Endothelial cell of umbilical vein (primary cell): ENCODE measurements around the gene ANKH. TPM values are rescaled to one million over a fixed set of nuclear protein-coding genes. Genes with fewer than 3 reads are reported as not detected.

Source experiments
- BruUV-seq: library from RNA; stranded (reverse); fragments of 400-500 nt; replicated peaks from 2 replicates; lab custom pipeline; 2021; lab: Mats Ljungman, UMichigan
- CTCF ChIA-PET: fragments of 300-600, 350-600 bp; sonication (Branson Sonifier 250); formaldehyde crosslinking; loops from one replicate; lab custom pipeline; 2021; ENCODE audit warnings: antibody characterized with exemption, inconsistent platforms; lab: Charles Lee
- POLR2A ChIA-PET: fragments of 300-600, 350-600 bp; sonication (Branson Sonifier 250); formaldehyde crosslinking; loops from one replicate; lab custom pipeline; 2021; ENCODE audit warnings: antibody characterized with exemption, inconsistent platforms; lab: Charles Lee
- DNase-seq: peaks from one replicate; pipeline ENCODE4 v3.0.0-alpha.2; 2011; ENCODE audit warnings: low read depth, low spot score
- FAIRE-seq: peaks from 2 replicates; lab custom pipeline; 2011; peaks lifted over from hg19 to GRCh38; lab: Jason Lieb, UNC
- H2AFZ ChIP-seq: 2 replicates; pipeline ENCODE4 v1.6.0; 2012; ENCODE audit warnings: low read depth, low read length, control low read depth, inconsistent platforms
- H3K27ac ChIP-seq: 2 replicates; pipeline ENCODE4 v1.5.1; 2011; ENCODE audit warnings: low read depth, mild to moderate bottlenecking, control low read depth, low read length, moderate library complexity; ENCODE audit not compliant: insufficient read depth
- H3K27me3 ChIP-seq, 2 experiments: 2 replicates each; pipeline versions ENCODE4 v1.6.0 to v1.6.1; 2011; ENCODE audit warnings: low read length in 2 of 2, mixed read lengths in 1 of 2; ENCODE audit not compliant: control insufficient read depth in 2 of 2, insufficient read depth in 2 of 2
- H3K36me3 ChIP-seq, 2 experiments: 2 replicates in 1 of 2; 3 replicates in 1 of 2; pipeline ENCODE4 v1.5.1; 2011; ENCODE audit warnings: low read length in 2 of 2, mild to moderate bottlenecking in 1 of 2, moderate library complexity in 1 of 2; ENCODE audit not compliant: control insufficient read depth in 2 of 2, insufficient read depth in 2 of 2; ENCODE audit errors: extremely low read depth in 1 of 2
- H3K4me1 ChIP-seq: 3 replicates; pipeline ENCODE4 v1.5.1; 2011; ENCODE audit warnings: mild to moderate bottlenecking, low read length; ENCODE audit not compliant: control insufficient read depth, insufficient read depth; ENCODE audit errors: extremely low read depth
- H3K4me2 ChIP-seq: 2 replicates; pipeline ENCODE4 v1.6.1; 2011; ENCODE audit warnings: low read length, control low read depth, mixed read lengths; ENCODE audit not compliant: insufficient read depth
- H3K4me3 ChIP-seq, 3 experiments: fragments of 200-600 bp in 1 of 3; sonication (generic), shearing (Covaris generic) in 1 of 3; replicated peaks in 1 of 3; 2 replicates each; pipeline ENCODE4 v1.5.1; 2011 to 2016; ENCODE audit warnings: control low read depth in 3 of 3, low read length in 3 of 3, mild to moderate bottlenecking in 2 of 3, inconsistent platforms in 1 of 3, low read depth in 1 of 3, moderate library complexity in 1 of 3; ENCODE audit not compliant: insufficient read depth in 1 of 3
- H3K79me2 ChIP-seq: 2 replicates; pipeline ENCODE4 v1.6.0; 2012; ENCODE audit warnings: low read length, inconsistent platforms; ENCODE audit not compliant: control insufficient read depth, insufficient read depth
- H3K9ac ChIP-seq: replicated peaks from 2 replicates; pipeline ENCODE3; 2011; ENCODE audit warnings: low read length, control low read depth; ENCODE audit not compliant: insufficient read depth; ENCODE audit errors: extremely low read depth
- H3K9me1 ChIP-seq: replicated peaks from 3 replicates; pipeline ENCODE4 v1.6.0; 2011; ENCODE audit warnings: mild to moderate bottlenecking, low read length; ENCODE audit not compliant: control insufficient read depth, insufficient read depth; ENCODE audit errors: extremely low read depth
- H3K9me3 ChIP-seq: replicated peaks from 2 replicates; pipeline ENCODE4 v1.5.1; 2012; ENCODE audit warnings: low read length, inconsistent platforms; ENCODE audit not compliant: control insufficient read depth, insufficient read depth
- H4K20me1 ChIP-seq: replicated peaks from 2 replicates; pipeline ENCODE3; 2011; ENCODE audit warnings: mild to moderate bottlenecking, low read length; ENCODE audit not compliant: control insufficient read depth, insufficient read depth; ENCODE audit errors: extremely low read depth
- EZH2 ChIP-seq: IDR thresholded peaks from 2 replicates; pipeline ENCODE4 v1.6.1; 2012; ENCODE audit warnings: borderline replicate concordance, low read depth, mild to moderate bottlenecking, moderate library complexity, low read length, inconsistent platforms; ENCODE audit not compliant: severe bottlenecking
- FOS ChIP-seq: IDR thresholded peaks from 2 replicates; pipeline ENCODE4 v1.6.1; 2011; ENCODE audit warnings: mild to moderate bottlenecking, low read length, moderate library complexity, borderline replicate concordance; ENCODE audit not compliant: insufficient read depth
- GATA2 ChIP-seq: IDR thresholded peaks from 2 replicates; pipeline ENCODE4 v1.7.0; 2011; ENCODE audit warnings: low read depth, mild to moderate bottlenecking, moderate library complexity, mixed read lengths, low read length; ENCODE audit not compliant: insufficient read length, insufficient read depth
- JUN ChIP-seq: IDR thresholded peaks from 2 replicates; pipeline ENCODE4 v1.6.1; 2011; ENCODE audit warnings: borderline replicate concordance, low read depth; ENCODE audit not compliant: insufficient read length, insufficient read depth
- MAX ChIP-seq: IDR thresholded peaks from 2 replicates; pipeline ENCODE4 v1.6.1; 2011; ENCODE audit not compliant: insufficient read depth, insufficient read length
- MYC ChIP-seq: IDR thresholded peaks from one replicate; pipeline ENCODE4 v1.6.1; 2011; ENCODE audit warnings: mild to moderate bottlenecking, low read depth, low read length
- POLR2A ChIP-seq: IDR thresholded peaks from 2 replicates; pipeline ENCODE4 v1.6.1; 2012; ENCODE audit warnings: low read depth, mild to moderate bottlenecking, control low read depth, low read length
- POLR2AphosphoS5 ChIP-seq: IDR thresholded peaks from 2 replicates; pipeline ENCODE4 v1.6.1; 2012; ENCODE audit warnings: low read depth, mild to moderate bottlenecking, control low read depth, low read length, moderate library complexity; ENCODE audit not compliant: insufficient read depth
- dilution Hi-C: fragments of 300-500 bp; cut with MboI; formaldehyde crosslinking; loops from one replicate; pipeline ENCODE4 v1.15.0; 2019; ENCODE audit warnings: low sequenced_read_pairs; ENCODE audit not compliant: extremely low pct_ligation_motif_present
- intact Hi-C: fragments of 100-400 bp; cut with micrococcal nuclease; formaldehyde crosslinking; loops from one replicate; pipeline ENCODE4 v1.10.0; 2022
- polyA plus RNA-seq, 4 experiments: library from polyadenylated mRNA; depleted of rRNA in 3 of 4; stranded (reverse) in 3 of 4; unstranded in 1 of 4; fragments of >200 nt; gene quantifications; 2 replicates each; pipeline versions ENCODE4 v1.2.1 to v1.2.3, GENCODE V29; 2011 to 2012; ENCODE audit warnings: missing spikeins in 1 of 4
- total RNA-seq: library from RNA; stranded (reverse); gene quantifications from 2 replicates; pipeline ENCODE4 v1.2.3, GENCODE V29; 2021
- TF ChIP-seq, protein P1 (sequence below), 2 donors: IDR thresholded peaks; 1 replicate in 1 of 2; 2 replicates in 1 of 2; pipeline ENCODE4 v1.5.1; 2011; ENCODE audit warnings: low read length in 2 of 2, mild to moderate bottlenecking in 2 of 2, moderate library complexity in 2 of 2, control low read depth in 1 of 2, inconsistent platforms in 1 of 2, low read depth in 1 of 2; ENCODE audit not compliant: insufficient read depth in 1 of 2; ENCODE audit errors: extremely low read depth in 1 of 2

Gene ANKH
- total and polyA plus RNA-seq, 2 donors (not counting 3 experiments of a cell fraction or from before 2014, with no cell fraction given): 12.7 to 31.4 TPM

DNA sequence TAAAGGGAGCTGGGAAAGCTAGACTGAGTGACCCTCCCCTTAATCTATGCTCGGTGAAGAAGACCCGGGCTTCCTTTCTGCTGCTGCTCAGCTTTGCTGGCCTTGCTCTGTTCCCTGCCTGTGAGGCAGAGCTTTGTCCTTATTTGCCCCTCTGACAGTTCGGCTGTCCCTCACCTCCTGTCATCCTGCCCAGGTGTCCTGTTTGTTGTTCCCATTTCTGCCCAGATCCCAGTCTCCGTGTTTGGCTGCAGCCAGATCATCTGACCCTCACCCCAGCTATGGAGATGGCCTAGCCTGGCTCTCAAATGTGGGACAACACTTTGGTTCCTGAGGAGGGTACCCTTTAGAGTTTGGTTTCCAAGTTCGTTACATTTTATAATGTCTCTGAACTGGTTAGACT, 186.8 kb downstream of the ANKH start:
- POLR2A ChIA-PET: no interaction called here
- dilution Hi-C loops (no loop called here), intact Hi-C loops (loop anchor here (1.0 kb wide), 3 partner anchors 43 to 330 kb away; no protein-coding TSS in a partner anchor)
- FAIRE-seq (no peak), DNase-seq (no peak)
- Histone ChIP-seq H3K4me3 (no peak overlapping the region), H3K9me1 (no peaks in the 10 kb centered on the region), H3K9ac (no peak overlapping the region), H4K20me1 (no peaks in the 10 kb centered on the region), H3K9me3 (no peaks in the 10 kb centered on the region), H3K4me2 (no peak overlapping the region), H3K27me3 (no peaks in the 10 kb centered on the region), H2AFZ (no peak overlapping the region), H3K36me3 (peaks cover 11 to 28% of the 10 kb centered on the region in 2 experiments), H3K27ac (no peak overlapping the region), H3K79me2 (no peaks in the 10 kb centered on the region), H3K4me1 (no peaks in the 10 kb centered on the region)
- CTCF ChIA-PET: interaction anchor here (0.6 to 4.5 kb wide), 13 partner anchors 10 to 1974 kb away, joined by 3 to 94 read pairs (median 14); no protein-coding TSS in a partner anchor
- no TSS peak for BruUV-seq
- TF ChIP-seq POLR2A (no peak), EZH2 (no peak), MAX (no peak), GATA2 (no peak), JUN (no peak), FOS (no peak), POLR2AphosphoS5 (no peak), MYC (no peak)
- TF ChIP-seq, protein P1, sequence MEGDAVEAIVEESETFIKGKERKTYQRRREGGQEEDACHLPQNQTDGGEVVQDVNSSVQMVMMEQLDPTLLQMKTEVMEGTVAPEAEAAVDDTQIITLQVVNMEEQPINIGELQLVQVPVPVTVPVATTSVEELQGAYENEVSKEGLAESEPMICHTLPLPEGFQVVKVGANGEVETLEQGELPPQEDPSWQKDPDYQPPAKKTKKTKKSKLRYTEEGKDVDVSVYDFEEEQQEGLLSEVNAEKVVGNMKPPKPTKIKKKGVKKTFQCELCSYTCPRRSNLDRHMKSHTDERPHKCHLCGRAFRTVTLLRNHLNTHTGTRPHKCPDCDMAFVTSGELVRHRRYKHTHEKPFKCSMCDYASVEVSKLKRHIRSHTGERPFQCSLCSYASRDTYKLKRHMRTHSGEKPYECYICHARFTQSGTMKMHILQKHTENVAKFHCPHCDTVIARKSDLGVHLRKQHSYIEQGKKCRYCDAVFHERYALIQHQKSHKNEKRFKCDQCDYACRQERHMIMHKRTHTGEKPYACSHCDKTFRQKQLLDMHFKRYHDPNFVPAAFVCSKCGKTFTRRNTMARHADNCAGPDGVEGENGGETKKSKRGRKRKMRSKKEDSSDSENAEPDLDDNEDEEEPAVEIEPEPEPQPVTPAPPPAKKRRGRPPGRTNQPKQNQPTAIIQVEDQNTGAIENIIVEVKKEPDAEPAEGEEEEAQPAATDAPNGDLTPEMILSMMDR (IDR thresholded peaks at IDR 0.05; ENCODE audit: extremely low read depth in 1 of 2, insufficient read depth in 1 of 2, low read depth in 1 of 2, low read length in 2 of 2): no peak
